Panc1 (cell line): ENCODE measurements around the gene SHROOM2. TPM values are rescaled to one million over a fixed set of nuclear protein-coding genes. Genes with fewer than 3 reads are reported as not detected.

ENCODE experiments used
- ATAC-seq: fragments of 200-7000 bp; cut with Tn5 transposase; 2 replicates; pipeline ENCODE4 v1.9.1; 2020; ENCODE audit warnings: mild to moderate bottlenecking, moderate library complexity
- BruUV-seq: library from RNA; stranded (reverse); fragments of 400-500 nt; replicated peaks from 2 replicates; lab custom pipeline; 2021; lab: Mats Ljungman, UMichigan
- CTCF ChIA-PET: fragments of 300-600 bp; sonication (Branson Sonifier 250); formaldehyde crosslinking; loops from one replicate; lab custom pipeline; 2022; ENCODE audit warnings: antibody characterized with exemption; lab: Charles Lee
- POLR2A ChIA-PET: fragments of 300-600 bp; sonication (Branson Sonifier 250); formaldehyde crosslinking; loops from one replicate; lab custom pipeline; 2022; ENCODE audit warnings: antibody characterized with exemption; lab: Charles Lee
- DNase-seq: peaks from one replicate; pipeline ENCODE4 v3.0.0-alpha.2; 2010; ENCODE audit warnings: low read depth, low spot score
- H3K27ac ChIP-seq: 2 replicates; pipeline ENCODE4 v1.5.1; 2011; ENCODE audit warnings: mild to moderate bottlenecking, low read length, inconsistent platforms
- H3K27me3 ChIP-seq: fragments of 200-500 bp; sonication (Bioruptor generic); 2 replicates; pipeline ENCODE4 v1.6.0; 2014; ENCODE audit warnings: low read length, inconsistent platforms; ENCODE audit not compliant: control insufficient read depth, insufficient read depth
- H3K36me3 ChIP-seq: fragments of 200-500 bp; sonication (Bioruptor generic); 2 replicates; pipeline ENCODE4 v1.5.1; 2014; ENCODE audit warnings: inconsistent platforms, mild to moderate bottlenecking, low read length, moderate library complexity; ENCODE audit not compliant: control insufficient read depth, insufficient read depth
- H3K4me1 ChIP-seq: 2 replicates; pipeline ENCODE4 v1.5.1; 2011; ENCODE audit warnings: inconsistent platforms, mild to moderate bottlenecking, low read length, moderate library complexity; ENCODE audit not compliant: control insufficient read depth, insufficient read depth
- H3K4me3 ChIP-seq, 2 experiments: 2 replicates each; pipeline ENCODE4 v1.5.1; 2011 to 2012; ENCODE audit warnings: low read depth in 2 of 2, low read length in 2 of 2, mild to moderate bottlenecking in 2 of 2, inconsistent platforms in 1 of 2, moderate library complexity in 1 of 2
- H3K9me3 ChIP-seq: fragments of 200-500 bp; sonication (Bioruptor generic); 2 replicates; pipeline ENCODE4 v1.5.1; 2014; ENCODE audit warnings: low read depth, mild to moderate bottlenecking, inconsistent platforms, low read length, moderate library complexity; ENCODE audit not compliant: control insufficient read depth, insufficient read depth
- CTCF ChIP-seq: fragments of 450-650 bp; IDR thresholded peaks from 2 replicates; pipeline ENCODE4 v1.5.1; 2017; ENCODE audit warnings: mild to moderate bottlenecking
- POLR2AphosphoS5 ChIP-seq: IDR thresholded peaks from 2 replicates; pipeline ENCODE4 v1.6.1; 2012; ENCODE audit warnings: mild to moderate bottlenecking, low read depth, low read length, moderate library complexity
- REST ChIP-seq, 2 experiments: IDR thresholded peaks; 2 replicates each; pipeline ENCODE4 v1.6.1; 2011 to 2012; ENCODE audit warnings: low read depth in 2 of 2, control low read depth in 1 of 2, low read length in 1 of 2, mild to moderate bottlenecking in 1 of 2, moderate library complexity in 1 of 2; ENCODE audit not compliant: insufficient read depth in 1 of 2
- SIN3A ChIP-seq: IDR thresholded peaks from 2 replicates; pipeline ENCODE4 v1.6.1; 2012; ENCODE audit warnings: low read depth, mild to moderate bottlenecking, low read length, moderate library complexity, borderline replicate concordance; ENCODE audit not compliant: insufficient read depth
- TCF7L2 ChIP-seq: IDR thresholded peaks from 2 replicates; pipeline ENCODE4 v1.6.1; 2011; ENCODE audit warnings: mild to moderate bottlenecking, low read depth, low read length, inconsistent platforms
- in situ Hi-C: cut with HindIII; loops from 2 replicates; pipeline ENCODE4 v1.10.0; 2016; ENCODE audit warnings: low sequenced_read_pairs, low pct_unique_long_range_greater_than_20kb
- intact Hi-C: fragments of 100-400 bp; cut with micrococcal nuclease; formaldehyde crosslinking; loops from one replicate; pipeline ENCODE4 v1.10.0; 2022; ENCODE audit not compliant: unreplicated experiment
- total RNA-seq: library from RNA; stranded (reverse); gene quantifications from one replicate; pipeline ENCODE4 v1.2.1, GENCODE V29; 2021; ENCODE audit not compliant: unreplicated experiment

SHROOM2 gene
- total RNA-seq, 1 experiment from 2014 or later = 0.72 TPM

- BruUV-seq = no TSS peak
Observed at GRCh38 chrX:9955506-9955905, 169.3 kb downstream of the SHROOM2 start.

GRCh38 chrX:9957743-9958142 is 171.5 kb downstream of the SHROOM2 start:
- TF ChIP-seq POLR2AphosphoS5 (no peak), REST (IDR thresholded peaks at IDR 0.05; ENCODE audit: insufficient read depth in 1 of 2, low read depth in 2 of 2, low read length in 1 of 2) (no peak), SIN3A (no peak), TCF7L2 (no peak), CTCF (no peak)
- H3K4me3 ChIP-seq = no peak overlapping the region
- no TSS peak for BruUV-seq
- POLR2A ChIA-PET = no interaction called here
- CTCF ChIA-PET = no interaction called here
- H3K36me3 ChIP-seq = no peaks in the 10 kb centered on the region
- ATAC-seq (no peak), DNase-seq (no peak)
- no peaks in the 10 kb centered on the region for H3K4me1 ChIP-seq
- no peaks in the 10 kb centered on the region for H3K27me3 ChIP-seq
- no peak overlapping the region for H3K27ac ChIP-seq
- in situ Hi-C loops (no loop called here), intact Hi-C loops (no loop called here)
- H3K9me3 ChIP-seq = no peaks in the 10 kb centered on the region

More at GRCh38 chrX:9955506-9955905, 169.3 kb downstream of the SHROOM2 start:
- DNase-seq (no peak), ATAC-seq (no peak)
- ChIA-PET POLR2A (no interaction called here), CTCF (no interaction called here)
- no peak overlapping the region for H3K4me3 ChIP-seq
- TF ChIP-seq CTCF (no peak), SIN3A (no peak), REST (IDR thresholded peaks at IDR 0.05; ENCODE audit: insufficient read depth in 1 of 2, low read depth in 2 of 2, low read length in 1 of 2) (no peak), TCF7L2 (no peak), POLR2AphosphoS5 (no peak)
- H3K27ac ChIP-seq = no peak overlapping the region
- intact Hi-C loops (no loop called here), in situ Hi-C loops (no loop called here)
- no peaks in the 10 kb centered on the region for H3K9me3 ChIP-seq
- H3K27me3 ChIP-seq = no peaks in the 10 kb centered on the region
- no peaks in the 10 kb centered on the region for H3K36me3 ChIP-seq
- H3K4me1 ChIP-seq = no peaks in the 10 kb centered on the region
